Measurements from ENCODE around the gene ANXA11.
"Not testable (repeated sequence)": the region's sequence is repeated elsewhere in the genome, so short reads cannot be mapped to it uniquely, and the experiment has no call there.

The ANXA11 gene

DNA sequence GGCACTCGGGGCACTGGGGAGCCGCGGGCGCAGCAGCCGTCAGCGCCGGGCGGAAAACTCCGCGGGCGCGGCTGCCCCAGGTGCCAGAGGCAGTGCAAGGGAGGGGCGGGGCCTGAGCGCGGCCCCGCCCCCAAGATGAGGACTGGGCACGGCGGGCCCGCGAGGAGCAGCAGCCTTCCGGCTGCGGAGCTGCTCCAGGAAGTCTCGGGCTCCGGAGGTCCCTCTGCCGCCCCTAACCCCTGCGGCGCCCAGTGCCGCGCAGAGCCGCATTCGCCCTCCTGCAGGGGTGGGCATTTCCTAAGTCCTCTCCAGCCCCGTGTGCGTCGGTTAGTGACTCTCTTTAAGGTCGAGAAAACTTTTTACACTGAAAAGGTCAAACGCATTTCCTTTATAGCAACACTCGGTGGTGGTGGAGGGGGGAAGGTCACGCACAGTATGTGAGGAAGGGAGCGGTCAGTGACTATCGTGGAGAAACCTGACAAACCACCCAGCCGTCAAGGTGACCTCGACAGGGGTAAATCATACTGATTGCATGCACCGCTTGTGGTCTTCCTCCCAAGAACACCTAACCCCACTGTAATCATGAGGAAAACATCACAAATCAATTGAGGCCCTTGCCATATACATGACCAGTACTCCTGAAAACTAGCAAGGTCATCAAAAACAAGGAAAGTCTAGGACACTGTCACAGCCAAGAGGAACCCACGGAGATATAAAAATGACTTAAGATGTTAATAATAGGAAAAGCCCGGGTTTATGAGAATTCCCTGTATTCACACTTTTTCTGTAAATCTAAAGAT is at the start of gene ANXA11:
Gene ANXA11 (minus strand): TSS at position 61 of the 800 bp plus-strand sequence. CDS start 32,676 bp downstream, outside the sequence.
- peak; percentile 63 for DNase-seq (ENCODE audit: low spot score)

- not testable (repeated sequence) for DNase-seq (ENCODE audit: low spot score)
Observed at GRCh38 chr10:80254726-80255125, 49.4 kb upstream of the ANXA11 start.

DNA sequence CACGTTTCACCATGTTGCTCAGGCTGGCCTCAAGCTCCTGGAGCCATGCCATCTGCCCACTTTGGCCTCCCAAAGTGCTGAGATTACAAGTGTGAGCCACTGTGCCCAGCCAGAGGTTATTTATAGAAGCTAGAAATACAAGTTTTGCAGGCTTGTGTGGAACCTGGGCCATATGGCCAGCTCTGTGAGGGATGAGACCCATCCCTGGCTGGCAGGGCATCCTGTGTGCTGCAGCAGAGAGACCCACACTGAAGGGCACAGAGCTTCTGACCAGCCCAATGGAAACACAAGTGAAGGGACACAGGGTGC is 48.6 kb upstream of the ANXA11 start:
- not testable (repeated sequence) for DNase-seq (ENCODE audit: low spot score)

- no peak for DNase-seq (ENCODE audit: low spot score)
Observed at GRCh38 chr10:80253266-80253962, 48.1 kb upstream of the ANXA11 start.

DNA sequence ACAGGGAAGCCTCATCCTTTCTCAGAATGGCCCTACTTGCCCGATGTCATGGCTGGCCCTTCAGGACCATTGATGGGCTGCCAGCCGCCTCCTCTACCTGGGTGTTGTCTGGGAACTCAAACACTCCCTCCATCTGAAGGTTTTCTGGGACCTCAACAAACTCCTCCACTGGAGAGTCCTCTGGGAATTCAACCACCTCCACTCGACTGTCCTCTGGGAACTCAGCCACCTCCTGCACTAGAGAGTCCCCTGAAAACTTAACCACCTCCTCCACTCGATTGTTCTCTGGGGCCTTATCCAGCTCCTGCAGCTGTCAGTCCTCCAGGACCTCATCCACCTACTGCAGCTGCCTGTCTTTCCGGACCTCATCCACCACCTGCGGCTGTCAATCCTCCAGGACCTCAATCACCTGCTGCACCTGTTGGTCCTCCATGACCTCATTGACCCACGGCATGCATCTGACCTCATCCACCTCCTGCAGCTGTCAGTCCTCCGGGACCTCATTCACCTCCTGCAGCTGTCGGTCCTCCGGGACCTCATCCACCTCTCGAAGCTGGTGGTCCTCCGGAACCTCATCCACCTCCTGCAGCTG is 47.1 kb upstream of the ANXA11 start:
- no peak for DNase-seq (ENCODE audit: low spot score)

DNA sequence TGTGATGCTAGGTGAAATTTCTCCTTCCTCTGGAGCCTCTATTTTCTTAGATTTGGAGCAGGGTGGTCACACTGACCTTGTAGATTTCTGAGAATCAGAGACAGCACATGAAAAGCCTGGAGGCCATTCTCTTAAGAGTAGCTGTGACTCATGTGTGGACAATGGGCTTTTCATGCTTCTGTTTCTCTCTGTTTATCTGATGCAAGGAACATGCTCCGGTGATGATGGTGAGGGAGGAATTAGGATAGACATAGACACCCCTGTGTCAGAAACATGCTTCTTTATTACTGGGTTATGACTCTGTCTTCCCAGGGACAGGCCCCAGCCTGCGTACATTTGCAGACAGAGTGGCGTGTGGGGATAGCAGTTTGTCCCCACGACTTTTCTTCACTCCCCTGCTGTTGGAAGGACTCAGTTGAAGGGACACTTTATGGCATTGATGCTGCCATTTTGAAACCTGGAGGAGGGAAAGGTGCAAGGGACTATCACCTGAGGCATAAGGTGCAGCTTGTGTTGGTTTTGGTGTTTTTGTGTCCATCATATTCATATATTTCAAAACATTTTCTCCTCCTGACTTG is 46.5 kb upstream of the ANXA11 start:
- not testable (repeated sequence) for DNase-seq (ENCODE audit: low spot score)

DNA sequence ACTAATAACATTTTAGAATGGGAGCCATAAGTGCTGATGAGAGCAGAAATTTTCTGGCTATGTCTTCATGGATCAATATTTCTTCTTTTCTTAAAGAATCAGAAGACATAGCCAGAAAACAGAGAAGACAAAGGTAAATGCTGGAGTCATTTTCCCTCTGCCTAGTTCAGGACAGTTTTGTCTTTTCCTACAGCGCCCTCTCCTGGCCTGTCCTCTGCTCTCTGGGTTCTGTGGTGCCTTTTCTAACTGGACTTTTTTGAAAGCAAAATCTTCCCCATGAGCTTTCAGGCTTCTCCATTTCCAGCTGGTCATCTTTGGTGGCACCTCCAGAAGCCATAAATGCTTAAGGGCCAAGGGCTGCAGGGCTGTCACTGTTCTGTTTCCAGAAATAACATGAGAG is 45.1 kb upstream of the ANXA11 start:
- DNase-seq (ENCODE audit: low spot score) = not testable (repeated sequence)

DNA sequence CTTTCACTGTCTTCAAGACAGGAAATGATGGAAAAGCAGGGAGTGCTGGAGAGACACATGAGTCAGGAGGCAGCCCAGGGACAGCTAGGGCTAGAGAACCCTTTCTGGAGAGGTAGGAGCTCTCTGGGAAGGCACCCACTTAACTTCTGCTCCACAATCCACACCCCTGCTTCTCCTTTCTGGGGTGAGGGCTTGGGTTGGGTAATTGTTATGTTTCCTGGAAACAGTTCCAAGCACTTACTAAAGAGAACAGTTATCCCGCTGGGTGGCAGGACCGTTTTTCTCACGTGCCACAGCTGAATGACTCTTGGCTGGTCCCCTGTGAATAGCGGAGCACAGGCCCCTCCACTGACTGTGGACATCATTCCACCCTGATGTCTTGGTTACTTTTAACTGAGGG is 44.6 kb upstream of the ANXA11 start:
- DNase-seq (ENCODE audit: low spot score) = not testable (repeated sequence)

DNA sequence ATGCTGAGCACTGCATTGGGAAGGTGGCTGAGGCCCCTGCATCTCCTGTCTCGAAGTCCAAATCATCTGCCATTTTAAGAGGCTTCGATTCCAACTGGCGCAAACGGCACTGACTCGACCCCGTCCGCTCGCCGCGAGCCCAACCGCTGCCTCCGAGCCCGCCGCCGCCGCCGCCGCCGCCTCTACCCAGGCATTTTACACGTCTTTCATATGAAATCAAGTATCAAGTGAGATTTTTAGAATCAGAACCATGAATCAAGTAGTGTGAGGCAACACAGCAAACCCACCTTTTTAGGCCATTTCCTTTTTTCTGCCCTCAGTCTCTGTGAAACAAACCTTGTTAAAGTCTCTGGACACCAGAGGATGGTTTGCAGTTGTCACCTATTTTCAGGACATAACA is 42.3 kb upstream of the ANXA11 start:
- DNase-seq (ENCODE audit: low spot score) = not testable (repeated sequence)

DNA sequence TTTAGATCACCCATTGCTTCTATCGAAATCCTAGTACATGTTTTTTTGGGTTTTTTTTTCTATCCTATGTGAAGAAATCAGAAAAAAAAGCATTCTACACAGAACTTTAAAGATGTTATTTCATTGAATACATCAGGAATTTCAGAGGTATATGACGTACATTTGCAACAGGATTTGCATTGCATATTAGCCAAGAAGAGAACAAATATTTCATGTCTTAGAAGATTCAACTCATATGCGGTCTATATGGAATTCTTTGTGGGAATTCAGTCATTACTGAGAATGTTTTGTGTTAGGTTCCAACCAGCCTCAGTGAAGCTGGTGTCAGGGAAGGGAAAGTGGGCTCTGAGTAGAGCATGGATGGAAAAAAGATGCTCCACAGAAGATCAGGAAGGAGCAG is 39.0 kb upstream of the ANXA11 start:
- DNase-seq (ENCODE audit: low spot score) = not testable (repeated sequence)

- DNase-seq (ENCODE audit: low spot score) = not testable (repeated sequence)
Observed at GRCh38 chr10:80242341-80242740, 37.0 kb upstream of the ANXA11 start.

- not testable (repeated sequence) for DNase-seq (ENCODE audit: low spot score)
Observed at GRCh38 chr10:80236457-80236856, 31.1 kb upstream of the ANXA11 start.

- not testable (repeated sequence) for DNase-seq (ENCODE audit: low spot score)
Observed at GRCh38 chr10:80234331-80235235, 29.2 kb upstream of the ANXA11 start.

GRCh38 chr10:80233871-80234270 is 28.5 kb upstream of the ANXA11 start:
- not testable (repeated sequence) for DNase-seq (ENCODE audit: low spot score)

- not testable (repeated sequence) for DNase-seq (ENCODE audit: low spot score)
Observed at GRCh38 chr10:80226723-80227122, 21.4 kb upstream of the ANXA11 start.

DNA sequence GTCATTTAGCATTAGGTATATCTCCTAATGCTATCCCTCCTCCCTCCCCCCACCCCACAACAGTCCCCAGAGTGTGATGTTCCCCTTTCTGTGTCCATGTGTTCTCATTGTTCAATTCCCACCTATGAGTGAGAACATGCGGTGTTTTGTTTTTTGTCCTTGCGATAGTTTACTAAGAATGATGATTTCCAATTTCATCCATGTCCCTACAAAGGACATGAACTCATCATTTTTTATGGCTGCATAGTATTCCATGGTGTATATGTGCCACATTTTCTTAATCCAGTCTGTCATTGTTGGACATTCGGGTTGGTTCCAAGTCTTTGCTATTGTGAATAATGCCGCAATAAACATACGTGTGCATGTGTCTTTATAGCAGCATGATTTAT is 17.7 kb upstream of the ANXA11 start:
- not testable (repeated sequence) for DNase-seq (ENCODE audit: low spot score)

DNA sequence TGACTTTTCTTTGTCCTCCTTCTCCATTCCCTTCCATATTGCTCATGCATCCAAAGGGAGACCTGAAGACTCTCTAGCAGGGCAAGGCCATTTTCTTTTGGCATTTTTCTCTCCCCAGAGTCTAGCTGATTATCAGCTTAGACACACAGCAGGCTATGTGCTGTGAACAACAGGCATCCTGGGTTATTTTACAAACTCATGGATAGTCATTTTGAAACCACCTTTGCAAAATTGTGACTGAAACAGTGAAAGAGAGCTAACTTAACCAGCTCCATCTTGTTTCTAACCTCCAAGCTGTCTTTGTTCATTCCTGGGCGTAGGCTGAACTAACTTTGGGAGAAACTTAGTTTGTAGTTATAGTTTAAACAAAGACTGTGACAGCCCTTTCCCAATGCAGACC is 13.5 kb upstream of the ANXA11 start:
- not testable (repeated sequence) for DNase-seq (ENCODE audit: low spot score)

DNA sequence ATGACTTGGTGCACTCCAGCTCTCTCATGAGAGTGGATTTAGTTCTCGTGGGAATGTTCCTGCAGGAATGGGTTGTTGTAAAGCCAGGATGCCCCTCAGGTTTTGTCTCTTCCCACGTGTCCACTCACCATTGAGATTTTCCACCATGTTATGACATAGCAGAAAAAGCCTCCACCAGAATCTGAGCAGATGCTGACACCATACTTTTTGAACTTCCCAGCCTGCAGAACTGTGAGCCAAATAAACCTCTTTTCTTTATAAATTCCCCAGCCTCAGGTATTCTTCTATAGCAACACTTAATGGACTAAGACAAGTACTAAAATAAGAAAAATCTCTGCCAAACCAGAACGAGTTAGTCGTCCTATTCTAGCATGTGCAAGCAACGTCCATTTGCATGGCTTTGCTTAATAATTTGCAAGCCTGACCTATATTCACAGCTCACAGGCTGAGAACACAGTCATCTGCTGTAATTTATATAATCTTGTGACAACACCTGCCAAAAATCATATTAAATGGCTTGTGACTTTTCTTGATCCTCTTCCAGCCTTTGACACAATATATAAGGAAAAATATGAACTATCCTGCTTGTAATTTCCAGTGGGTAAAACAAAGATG is 9.1 kb upstream of the ANXA11 start:
- not testable (repeated sequence) for DNase-seq (ENCODE audit: low spot score)

DNA sequence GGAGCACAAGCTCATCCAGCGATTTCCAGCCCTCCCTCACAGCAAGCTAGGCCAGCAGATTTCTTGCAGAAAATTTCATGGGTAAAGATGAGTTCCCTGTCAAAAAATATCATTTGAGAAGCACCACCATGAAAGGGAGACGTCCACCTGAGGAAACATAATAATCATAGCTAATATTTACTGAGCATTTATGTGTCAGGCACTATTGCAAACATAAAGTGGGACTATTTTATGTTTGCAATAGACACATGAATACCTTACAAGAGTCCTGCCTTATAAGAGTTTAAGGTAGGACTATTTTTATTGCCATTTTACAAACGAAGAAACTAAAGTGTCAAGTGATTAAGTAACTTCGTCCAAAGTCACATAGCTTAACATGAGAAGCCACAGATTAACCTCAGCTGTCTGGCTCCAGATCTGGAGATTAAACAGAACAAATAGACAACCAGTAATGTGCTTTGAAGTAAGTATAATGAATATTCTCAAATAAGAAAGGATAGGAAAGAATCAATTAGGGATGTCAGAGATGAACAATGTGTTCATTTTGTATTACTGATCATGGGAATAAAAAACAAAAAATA is 7.3 kb upstream of the ANXA11 start:
- DNase-seq (ENCODE audit: low spot score) = not testable (repeated sequence)

DNA sequence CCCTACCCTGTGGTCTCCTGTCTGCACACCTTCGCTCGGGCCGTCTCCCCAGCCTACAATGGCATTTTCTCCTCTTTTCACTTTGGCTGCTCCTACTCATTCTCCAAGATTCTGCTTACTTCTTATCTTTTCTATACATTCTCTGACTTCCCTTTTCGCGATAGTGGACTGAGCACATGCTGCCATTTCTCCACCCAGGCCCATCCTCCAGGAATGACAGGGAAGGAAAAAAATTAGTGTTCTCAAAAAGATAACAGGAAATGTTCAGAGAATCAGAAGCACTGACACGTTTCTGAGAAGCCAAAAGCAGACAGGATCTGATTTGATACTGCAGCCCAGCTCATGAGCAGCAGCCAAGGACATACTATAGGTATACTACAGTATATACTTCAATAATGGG is 6.4 kb upstream of the ANXA11 start:
- no peak for DNase-seq (ENCODE audit: low spot score)

DNA sequence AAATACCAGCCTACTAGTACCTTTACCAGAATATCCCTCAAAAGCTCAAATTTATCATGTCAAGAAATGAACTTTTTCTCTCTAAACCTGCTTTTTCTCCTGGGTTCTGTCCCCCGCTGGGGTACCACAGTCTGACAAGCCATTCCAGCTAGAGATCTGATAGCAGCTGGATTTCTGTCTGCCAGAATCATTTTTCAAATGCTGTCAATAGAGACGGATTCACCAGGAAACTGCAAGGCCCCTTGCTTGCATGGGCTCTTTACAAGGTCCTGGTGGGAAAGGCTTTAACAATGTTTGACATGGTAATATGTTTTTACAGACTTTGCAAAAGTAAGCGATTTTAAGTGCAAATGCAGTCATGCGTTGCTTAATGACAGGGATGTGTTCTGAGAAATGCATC is 4.9 kb upstream of the ANXA11 start:
- DNase-seq (ENCODE audit: low spot score) = no peak
